Muscle of arm (tissue), 12 donors: ENCODE data around the gene MLC1. TPM values are rescaled to one million over a fixed set of nuclear protein-coding genes. Genes with fewer than 3 reads are reported as not detected.
"Not testable (repeated sequence)": the region's sequence is repeated elsewhere in the genome, so short reads cannot be mapped to it uniquely, and the experiment has no call there.

Experiments
- DNase-seq: peaks from one replicate; pipeline ENCODE4 v3.0.0-alpha.2; 2013
- polyA plus RNA-seq, 12 donors: library from polyadenylated mRNA; unstranded; fragments of 120-200 nt; gene quantifications; one replicate each; pipeline ENCODE4 v1.2.1, GENCODE V29; 2013; ENCODE audit not compliant: insufficient read length in 12 of 12

Gene MLC1
- polyA plus RNA-seq, 12 donors = 0.59 to 3.3 (median 0.93) TPM; not detected in 2

- DNase-seq = no peak
These were observed 18.9 kb upstream of the MLC1 start for GRCh38 chr22:50104141-50104544.

- no peak for DNase-seq
These were observed 17.7 kb upstream of the MLC1 start for GRCh38 chr22:50102946-50103345.

GRCh38 chr22:50101870-50102565 lies 16.8 kb upstream of the MLC1 start:
- no peak for DNase-seq

GRCh38 chr22:50098052-50098451 lies 12.8 kb upstream of the MLC1 start:
- no peak for DNase-seq

GRCh38 chr22:50092342-50092741 lies 7.1 kb upstream of the MLC1 start:
- DNase-seq = no peak

- DNase-seq = no peak
These were observed 6.0 kb upstream of the MLC1 start for GRCh38 chr22:50091092-50091768.

GRCh38 chr22:50090412-50090714 lies 5.1 kb upstream of the MLC1 start:
- no peak for DNase-seq

- DNase-seq = no peak
These were observed 4.6 kb upstream of the MLC1 start, which contains the start of gene MOV10L1 for GRCh38 chr22:50089682-50090411. TSS of gene MOV10L1 (plus strand) at chr22:50090006. CDS start at chr22:50090089, 83 bp downstream.

- no peak for DNase-seq
These were observed 4.0 kb upstream of the MLC1 start for GRCh38 chr22:50089231-50089630.

- DNase-seq = no peak
These were observed 2.9 kb upstream of the MLC1 start for GRCh38 chr22:50088096-50088495.

- no peak for DNase-seq
These were observed 2.4 kb upstream of the MLC1 start for GRCh38 chr22:50087646-50088045.

- not testable (repeated sequence) for DNase-seq
These were observed 1.7 kb upstream of the MLC1 start for GRCh38 chr22:50086975-50087374.

GRCh38 chr22:50086526-50086925 lies 1.3 kb upstream of the MLC1 start:
- DNase-seq = no peak

- DNase-seq = no peak
These were observed 608 bp downstream of the MLC1 start for GRCh38 chr22:50084614-50085021.

GRCh38 chr22:50084080-50084477 lies 1.1 kb downstream of the MLC1 start:
- no peak for DNase-seq

GRCh38 chr22:50083462-50084079 lies 1.7 kb downstream of the MLC1 start:
- no peak for DNase-seq

GRCh38 chr22:50082961-50083461 lies 2.2 kb downstream of the MLC1 start:
- DNase-seq = no peak

- DNase-seq = no peak
These were observed 3.0 kb downstream of the MLC1 start for GRCh38 chr22:50082197-50082715.

- DNase-seq = no peak
These were observed 3.6 kb downstream of the MLC1 start for GRCh38 chr22:50081426-50082196.

- DNase-seq = no peak
These were observed 5.2 kb downstream of the MLC1 start for GRCh38 chr22:50080077-50080465.

- no peak for DNase-seq
These were observed 6.5 kb downstream of the MLC1 start for GRCh38 chr22:50078761-50079160.
